Right lobe of liver (tissue), 6 donors: ENCODE measurements around the gene GATB. TPM values are rescaled to one million over a fixed set of nuclear protein-coding genes. Genes with fewer than 3 reads are reported as not detected.

Source experiments
- ATAC-seq, 4 donors: fragments of 200-7000 bp; cut with Tn5 transposase; one replicate each; pipeline ENCODE4 v1.9.1; 2020; ENCODE audit warnings: mild to moderate bottlenecking in 4 of 4, moderate library complexity in 4 of 4
- DNase-seq, 3 donors: peaks; one replicate each; pipeline ENCODE4 v3.0.0-alpha.2; 2020
- H3K27ac ChIP-seq, 3 donors: fragments of 200-600 bp; one replicate each; pipeline ENCODE4 v1.8.0; 2022
- H3K27me3 ChIP-seq, 2 donors: fragments of 200-600 bp; one replicate each; pipeline ENCODE4 v1.8.0; 2022
- H3K36me3 ChIP-seq, 4 donors: fragments of 200-600 bp; sonication (generic) in 1 of 4; one replicate each; pipeline versions ENCODE4 v1.5.1 to v1.8.0; 2017 to 2022; ENCODE audit warnings: control low read depth in 1 of 4
- H3K4me1 ChIP-seq, 4 donors: fragments of 200-600 bp; sonication (generic) in 1 of 4; one replicate each; pipeline versions ENCODE4 v1.5.1 to v1.8.0; 2017 to 2022; ENCODE audit warnings: control low read depth in 1 of 4
- H3K4me3 ChIP-seq, 3 donors: fragments of 200-600 bp; one replicate each; pipeline ENCODE4 v1.8.0; 2022
- H3K9me3 ChIP-seq, 4 donors: fragments of 200-600 bp; sonication (generic) in 1 of 4; one replicate each; pipeline versions ENCODE4 v1.5.1 to v1.8.0; 2017 to 2022; ENCODE audit warnings: control low read depth in 1 of 4
- POLR2A ChIP-seq: fragments of 450-650 bp; IDR thresholded peaks from one replicate; pipeline ENCODE4 v1.6.1; 2017; ENCODE audit warnings: antibody characterized with exemption, mild to moderate bottlenecking
- WGBS: methylation state at CpG from one replicate; pipeline ENCODE4 v1.1.6; 2018; ENCODE audit warnings: low coverage, low lambda C conversion rate; ENCODE audit not compliant: insufficient coverage; ENCODE audit errors: missing lambda C conversion rate; 5-methylcytosine and 5-hydroxymethylcytosine counted together
- intact Hi-C, 2 donors: fragments of 100-400 bp; cut with DNase I; formaldehyde crosslinking; loops; one replicate each; pipeline versions ENCODE4 v1.11.2 to v1.14.1; 2022
- total RNA-seq, 6 experiments: library from RNA; depleted of rRNA in 2 of 6; stranded (reverse); fragments of >200 nt in 2 of 6; fragmentation: NEBNext Ultra II Directional in 3 of 6; extraction: Animal tissue kit (Norgen Biotek cat#: 25700) in 3 of 6; gene quantifications; one replicate each; pipeline versions ENCODE4 v1.1.0 to v1.2.4, GENCODE V29; 2016 to 2023
- TF ChIP-seq, protein P1 (sequence below), 4 donors: fragments of 200-600 bp in 3 of 4; fragments of 450-650 bp in 1 of 4; IDR thresholded peaks; one replicate each; pipeline versions ENCODE4 v1.5.1 to v1.8.0; 2016 to 2022; ENCODE audit warnings: antibody characterized with exemption in 4 of 4, mild to moderate bottlenecking in 2 of 4
- donor health status: DM: no; HTN: yes; CAD: no.
- donor health status: DM: no; HTN: no; CAD: no.
- donor health status: DM: no; HTN: no; CAD: no.
- donor health status: DM: no; HTN: yes; CAD: no.
- donor health status: DM: no; HTN: yes; CAD: no.

Gene GATB
- total RNA-seq, 6 experiments from 2014 or later, result 16.5 to 38.7 (median 17.5) TPM

DNA sequence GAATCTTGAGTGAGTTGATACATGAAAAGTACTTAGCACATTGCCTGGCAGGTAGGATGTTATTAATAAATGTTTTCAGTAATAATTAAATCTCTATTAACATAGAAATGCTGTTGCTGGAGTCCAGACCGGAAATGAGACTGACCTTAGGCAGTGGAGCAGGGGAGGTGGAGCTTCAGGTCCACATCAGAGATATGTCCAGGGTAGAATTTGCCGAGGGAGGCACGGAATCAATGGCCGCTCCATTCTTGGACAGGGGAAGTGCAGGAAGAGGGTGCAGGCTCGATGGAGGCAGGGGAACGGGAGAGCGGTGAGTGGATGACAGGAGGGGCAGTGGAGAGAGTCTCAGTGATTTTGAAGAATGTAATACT, 107.3 kb downstream of the GATB start:
- intact Hi-C loops, result no loop called here
- peaks cover 0 to 3% (median 0%) of the 10 kb centered on the region in 4 donors for H3K36me3 ChIP-seq
- no peak overlapping the region for H3K27ac ChIP-seq
- ATAC-seq (no peak), DNase-seq (no peak)
- H3K4me1 ChIP-seq, result no peaks in the 10 kb centered on the region
- no peaks in the 10 kb centered on the region for H3K27me3 ChIP-seq
- H3K4me3 ChIP-seq, result no peak overlapping the region
- no peaks in the 10 kb centered on the region for H3K9me3 ChIP-seq
- TF ChIP-seq, protein P1, sequence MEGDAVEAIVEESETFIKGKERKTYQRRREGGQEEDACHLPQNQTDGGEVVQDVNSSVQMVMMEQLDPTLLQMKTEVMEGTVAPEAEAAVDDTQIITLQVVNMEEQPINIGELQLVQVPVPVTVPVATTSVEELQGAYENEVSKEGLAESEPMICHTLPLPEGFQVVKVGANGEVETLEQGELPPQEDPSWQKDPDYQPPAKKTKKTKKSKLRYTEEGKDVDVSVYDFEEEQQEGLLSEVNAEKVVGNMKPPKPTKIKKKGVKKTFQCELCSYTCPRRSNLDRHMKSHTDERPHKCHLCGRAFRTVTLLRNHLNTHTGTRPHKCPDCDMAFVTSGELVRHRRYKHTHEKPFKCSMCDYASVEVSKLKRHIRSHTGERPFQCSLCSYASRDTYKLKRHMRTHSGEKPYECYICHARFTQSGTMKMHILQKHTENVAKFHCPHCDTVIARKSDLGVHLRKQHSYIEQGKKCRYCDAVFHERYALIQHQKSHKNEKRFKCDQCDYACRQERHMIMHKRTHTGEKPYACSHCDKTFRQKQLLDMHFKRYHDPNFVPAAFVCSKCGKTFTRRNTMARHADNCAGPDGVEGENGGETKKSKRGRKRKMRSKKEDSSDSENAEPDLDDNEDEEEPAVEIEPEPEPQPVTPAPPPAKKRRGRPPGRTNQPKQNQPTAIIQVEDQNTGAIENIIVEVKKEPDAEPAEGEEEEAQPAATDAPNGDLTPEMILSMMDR (IDR thresholded peaks at IDR 0.05), result no peak
- WGBS, result 47% methylated on average over 7 of the region's 7 CpGs

DNA sequence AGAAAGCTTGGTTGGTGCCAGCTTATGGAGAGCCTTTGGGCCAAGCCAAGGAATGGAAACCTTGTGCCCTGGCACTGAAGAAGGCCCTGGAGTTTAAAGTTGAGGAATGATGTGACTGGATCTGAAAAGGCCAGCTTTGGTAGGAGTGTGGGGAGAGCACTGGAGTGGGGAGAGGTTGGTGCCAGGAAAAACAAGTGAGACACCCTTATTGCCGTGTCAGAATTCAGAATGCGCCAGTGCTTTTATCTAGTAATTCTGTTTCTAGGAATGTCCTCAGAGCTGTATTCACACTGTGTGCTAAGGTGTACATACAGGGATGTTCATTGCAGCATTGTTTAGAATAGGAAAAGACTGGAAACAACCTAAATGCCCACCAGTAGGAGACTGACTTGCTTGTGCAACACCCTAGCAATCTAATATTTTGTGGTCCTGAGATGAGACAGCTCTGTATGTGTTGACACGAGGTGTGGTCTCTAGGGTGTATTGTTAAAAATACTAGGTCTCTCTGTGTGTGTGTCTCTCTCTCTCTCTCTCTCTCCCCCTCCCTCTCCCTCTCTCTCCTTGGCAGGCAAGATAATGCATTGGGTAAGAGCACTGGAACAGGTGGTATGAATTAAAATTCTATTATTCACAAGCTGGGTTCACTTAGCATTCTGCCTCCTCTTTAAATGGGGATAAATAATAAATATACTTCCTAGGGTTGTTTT, 107.8 kb downstream of the GATB start:
- H3K4me3 ChIP-seq, result no peak overlapping the region
- ATAC-seq, result peak in 1 of 4 donors; percentile 56
- WGBS, result 90% methylated on average over 3 of the region's 3 CpGs
- intact Hi-C loops, result no loop called here
- TF ChIP-seq, protein P1 (IDR thresholded peaks at IDR 0.05), result no peak
- no peak for TF ChIP-seq POLR2A
- H3K9me3 ChIP-seq, result no peaks in the 10 kb centered on the region
- no peaks in the 10 kb centered on the region for H3K27me3 ChIP-seq
- H3K36me3 ChIP-seq, result peaks cover 0 to 3% (median 0%) of the 10 kb centered on the region in 4 donors
- H3K27ac ChIP-seq, result no peak overlapping the region
- H3K4me1 ChIP-seq, result no peaks in the 10 kb centered on the region
- no peak for DNase-seq

DNA sequence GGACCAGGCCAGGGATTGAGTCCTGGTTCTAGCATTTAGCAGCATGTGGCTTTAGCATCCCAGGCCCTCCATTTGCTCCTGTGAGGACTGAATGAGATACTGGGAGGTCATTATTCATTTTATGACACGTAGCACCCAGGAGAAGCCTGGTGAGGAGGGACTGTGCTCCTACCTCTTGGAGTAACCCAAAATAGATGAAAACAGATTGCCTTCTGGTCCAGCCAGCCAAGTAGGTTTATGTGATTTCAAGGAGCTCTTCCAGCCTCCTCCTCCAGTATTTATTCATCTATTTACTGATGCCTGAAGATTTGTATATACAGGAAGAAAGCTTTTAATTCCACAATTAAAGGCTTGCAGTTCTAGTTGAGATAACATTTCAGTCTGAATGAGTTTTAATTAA, 109.3 kb downstream of the GATB start:
- WGBS, result no CpG with 5 or more reads among the region's 1 CpG

DNA sequence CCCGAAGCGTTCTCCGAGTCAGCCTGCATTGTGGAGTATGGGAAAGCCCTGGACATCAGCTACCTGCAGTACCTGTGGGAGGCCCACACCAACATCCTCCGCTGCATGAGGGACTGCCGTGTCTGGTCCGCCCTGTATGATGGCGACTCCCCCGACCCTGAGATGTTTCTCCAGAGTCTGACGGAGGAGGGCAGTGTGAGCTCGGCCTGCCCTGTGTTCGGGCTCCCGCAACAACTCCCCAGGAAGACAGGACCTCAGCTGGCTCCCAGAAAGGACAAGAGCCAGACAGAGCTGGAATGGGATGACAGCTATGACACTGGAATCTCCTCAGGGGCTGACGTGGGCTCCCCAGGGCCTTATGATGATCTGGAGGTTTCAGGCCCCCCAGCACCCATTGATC, 111.3 kb downstream of the GATB start:
- intact Hi-C loops, result no loop called here
- no peak overlapping the region for H3K4me3 ChIP-seq

More for the DNA sequence above, 109.3 kb downstream of the GATB start:
- TF ChIP-seq, protein P1 (IDR thresholded peaks at IDR 0.05), result no peak
- TF ChIP-seq POLR2A, result no peak
- H3K36me3 ChIP-seq, result peaks cover 0 to 3% (median 0%) of the 10 kb centered on the region in 4 donors
- no peaks in the 10 kb centered on the region for H3K27me3 ChIP-seq
- DNase-seq (no peak), ATAC-seq (no peak)
- H3K4me1 ChIP-seq, result no peaks in the 10 kb centered on the region
- H3K27ac ChIP-seq, result no peak overlapping the region
- H3K9me3 ChIP-seq, result no peaks in the 10 kb centered on the region
- H3K4me3 ChIP-seq, result no peak overlapping the region
- intact Hi-C loops, result no loop called here

More for the DNA sequence above, 111.3 kb downstream of the GATB start:
- H3K27ac ChIP-seq, result no peak overlapping the region
- H3K4me1 ChIP-seq, result no peaks in the 10 kb centered on the region
- no peaks in the 10 kb centered on the region for H3K9me3 ChIP-seq
- DNase-seq, result no peak
- H3K36me3 ChIP-seq, result no peaks in the 10 kb centered on the region
- no peaks in the 10 kb centered on the region for H3K27me3 ChIP-seq
- TF ChIP-seq POLR2A, result no peak
- TF ChIP-seq, protein P1 (IDR thresholded peaks at IDR 0.05), result no peak
- 76% methylated on average over 4 of the region's 13 CpGs for WGBS
- ATAC-seq, result peak in 1 of 4 donors; percentile 46
